GM21576 (cell line): ENCODE data around the gene DNAAF9.
A peak's percentile ranks its signal among the peaks of the same experiment; 100 is the strongest.

ENCODE experiments used
- ATAC-seq: cut with Tn5 transposase; IDR thresholded peaks from one replicate; pipeline ENCODE4 v1.9.1; 2021; ENCODE audit warnings: mild to moderate bottlenecking, moderate library complexity; ENCODE audit not compliant: unreplicated experiment

DNAAF9 gene

GRCh38 chr20:3412600-3413392, 5.3 kb upstream of the DNAAF9 start:
- ATAC-seq = no peak

GRCh38 chr20:3410464-3410863, 3.0 kb upstream of the DNAAF9 start:
- no peak for ATAC-seq

- ATAC-seq = no peak
Measured at GRCh38 chr20:3409417-3409816, 1.9 kb upstream of the DNAAF9 start.

GRCh38 chr20:3407771-3408637, 535 bp upstream of the DNAAF9 start:
- ATAC-seq = peak; percentile 41

- no peak for ATAC-seq
Measured at GRCh38 chr20:3406481-3407039, 909 bp downstream of the DNAAF9 start.

- ATAC-seq = no peak
Measured at GRCh38 chr20:3405696-3406358, 1.6 kb downstream of the DNAAF9 start.

- no peak for ATAC-seq
Measured at GRCh38 chr20:3405139-3405538, 2.3 kb downstream of the DNAAF9 start.

GRCh38 chr20:3404402-3404801, 3.1 kb downstream of the DNAAF9 start:
- no peak for ATAC-seq

- ATAC-seq = no peak
Measured at GRCh38 chr20:3403741-3404140, 3.7 kb downstream of the DNAAF9 start.

GRCh38 chr20:3402453-3402852, 5.0 kb downstream of the DNAAF9 start:
- ATAC-seq = no peak

GRCh38 chr20:3400260-3401155, 7.0 kb downstream of the DNAAF9 start:
- no peak for ATAC-seq

GRCh38 chr20:3398681-3399252, 8.7 kb downstream of the DNAAF9 start:
- ATAC-seq = no peak

GRCh38 chr20:3396492-3396891, 11.0 kb downstream of the DNAAF9 start:
- ATAC-seq = no peak

GRCh38 chr20:3392756-3393155, 14.7 kb downstream of the DNAAF9 start:
- ATAC-seq = no peak

- no peak for ATAC-seq
Measured at GRCh38 chr20:3390759-3391425, 16.6 kb downstream of the DNAAF9 start.

GRCh38 chr20:3383878-3384495, 23.5 kb downstream of the DNAAF9 start:
- no peak for ATAC-seq

- ATAC-seq = no peak
Measured at GRCh38 chr20:3382836-3383235, 24.6 kb downstream of the DNAAF9 start.

- no peak for ATAC-seq
Measured at GRCh38 chr20:3380228-3381070, 27.0 kb downstream of the DNAAF9 start.
